Fibroblast of lung (primary cell): ENCODE measurements around the gene PDK1.

ENCODE experiments used
- EZH2 ChIP-seq: IDR thresholded peaks from 2 replicates; pipeline ENCODE4 v1.5.1; 2012; ENCODE audit warnings: low read length, control low read depth, mild to moderate bottlenecking; ENCODE audit errors: missing control alignments
- TF ChIP-seq, protein P1 (sequence below), 2 donors: IDR thresholded peaks in 1 of 2; conservative IDR thresholded peaks in 1 of 2; 1 replicate in 1 of 2; 2 replicates in 1 of 2; pipeline ENCODE4 v1.5.1; 2011 to 2012; ENCODE audit warnings: low read length in 2 of 2, control low read depth in 1 of 2, inconsistent platforms in 1 of 2, low read depth in 1 of 2, mild to moderate bottlenecking in 1 of 2

- TF ChIP-seq EZH2 = no peak
- TF ChIP-seq, protein P1, sequence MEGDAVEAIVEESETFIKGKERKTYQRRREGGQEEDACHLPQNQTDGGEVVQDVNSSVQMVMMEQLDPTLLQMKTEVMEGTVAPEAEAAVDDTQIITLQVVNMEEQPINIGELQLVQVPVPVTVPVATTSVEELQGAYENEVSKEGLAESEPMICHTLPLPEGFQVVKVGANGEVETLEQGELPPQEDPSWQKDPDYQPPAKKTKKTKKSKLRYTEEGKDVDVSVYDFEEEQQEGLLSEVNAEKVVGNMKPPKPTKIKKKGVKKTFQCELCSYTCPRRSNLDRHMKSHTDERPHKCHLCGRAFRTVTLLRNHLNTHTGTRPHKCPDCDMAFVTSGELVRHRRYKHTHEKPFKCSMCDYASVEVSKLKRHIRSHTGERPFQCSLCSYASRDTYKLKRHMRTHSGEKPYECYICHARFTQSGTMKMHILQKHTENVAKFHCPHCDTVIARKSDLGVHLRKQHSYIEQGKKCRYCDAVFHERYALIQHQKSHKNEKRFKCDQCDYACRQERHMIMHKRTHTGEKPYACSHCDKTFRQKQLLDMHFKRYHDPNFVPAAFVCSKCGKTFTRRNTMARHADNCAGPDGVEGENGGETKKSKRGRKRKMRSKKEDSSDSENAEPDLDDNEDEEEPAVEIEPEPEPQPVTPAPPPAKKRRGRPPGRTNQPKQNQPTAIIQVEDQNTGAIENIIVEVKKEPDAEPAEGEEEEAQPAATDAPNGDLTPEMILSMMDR (conservative IDR thresholded peaks at IDR 0.05 in 1 of 2, IDR thresholded peaks at IDR 0.05 in 1 of 2; ENCODE audit: low read depth in 1 of 2, low read length in 2 of 2) = no peak
Measured at GRCh38 chr2:172628085-172628484, 72.2 kb downstream of the PDK1 start.
